Transverse colon (tissue), 4 donors: ENCODE measurements around the gene CIAPIN1.

ENCODE experiments used
- EP300 ChIP-seq: sonication (generic); formaldehyde crosslinking; IDR thresholded peaks from one replicate; pipeline ENCODE4 v1.6.1; 2017; ENCODE audit warnings: antibody characterized with exemption, low read depth
- POLR2A ChIP-seq: fragments of 450-650 bp; IDR thresholded peaks from one replicate; pipeline ENCODE4 v1.6.1; 2016; ENCODE audit warnings: antibody characterized with exemption, mild to moderate bottlenecking, moderate library complexity
- POLR2AphosphoS5 ChIP-seq, 3 donors: sonication (generic); formaldehyde crosslinking; IDR thresholded peaks; one replicate each; pipeline ENCODE4 v1.6.1; 2016; ENCODE audit warnings: antibody characterized with exemption in 3 of 3
- TF ChIP-seq, protein P1 (sequence below), 5 experiments: fragments of 200-600 bp in 3 of 5; fragments of 450-650 bp in 2 of 5; sonication (generic) in 3 of 5; IDR thresholded peaks; 1 replicate in 2 of 5; 2 replicates in 3 of 5; pipeline ENCODE4 v1.5.1; 2016 to 2017; ENCODE audit warnings: antibody characterized with exemption in 5 of 5, inconsistent platforms in 3 of 5, mild to moderate bottlenecking in 2 of 5, moderate library complexity in 1 of 5

DNA sequence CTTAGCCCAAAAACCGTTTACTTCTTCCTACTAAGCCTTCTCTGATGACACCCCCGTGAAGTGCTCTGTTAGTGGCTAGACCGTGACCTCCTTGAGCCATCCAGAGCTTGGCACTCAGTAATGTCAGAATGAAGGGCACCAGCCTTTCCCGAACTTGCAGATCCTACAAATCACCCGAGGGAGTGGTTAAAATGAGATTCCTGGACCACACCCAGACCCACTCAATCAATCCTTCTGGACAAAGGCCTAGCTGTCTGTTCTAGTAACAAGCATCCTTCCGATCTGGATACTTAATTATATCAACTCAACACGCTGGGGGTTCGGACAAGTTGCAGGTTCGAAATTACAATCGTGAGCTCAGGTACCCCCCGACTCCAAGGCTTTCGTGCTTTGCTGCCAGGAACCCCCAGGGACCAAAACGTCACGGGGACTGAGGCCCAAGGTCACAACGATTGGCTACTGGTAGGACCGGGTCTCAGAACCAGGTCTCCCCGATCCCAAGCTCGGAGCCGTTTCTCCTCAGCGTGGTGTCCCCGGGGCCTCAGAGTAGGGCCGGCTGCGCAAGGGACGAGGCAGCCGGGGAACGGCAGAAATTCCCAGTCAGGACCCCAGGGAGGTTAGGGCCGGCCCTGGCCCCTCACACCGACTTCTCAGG is 527 bp downstream of the CIAPIN1 start:
- TF ChIP-seq POLR2A (no peak), EP300 (no peak), POLR2AphosphoS5 (IDR thresholded peaks at IDR 0.05) (no peak)
- TF ChIP-seq, protein P1, sequence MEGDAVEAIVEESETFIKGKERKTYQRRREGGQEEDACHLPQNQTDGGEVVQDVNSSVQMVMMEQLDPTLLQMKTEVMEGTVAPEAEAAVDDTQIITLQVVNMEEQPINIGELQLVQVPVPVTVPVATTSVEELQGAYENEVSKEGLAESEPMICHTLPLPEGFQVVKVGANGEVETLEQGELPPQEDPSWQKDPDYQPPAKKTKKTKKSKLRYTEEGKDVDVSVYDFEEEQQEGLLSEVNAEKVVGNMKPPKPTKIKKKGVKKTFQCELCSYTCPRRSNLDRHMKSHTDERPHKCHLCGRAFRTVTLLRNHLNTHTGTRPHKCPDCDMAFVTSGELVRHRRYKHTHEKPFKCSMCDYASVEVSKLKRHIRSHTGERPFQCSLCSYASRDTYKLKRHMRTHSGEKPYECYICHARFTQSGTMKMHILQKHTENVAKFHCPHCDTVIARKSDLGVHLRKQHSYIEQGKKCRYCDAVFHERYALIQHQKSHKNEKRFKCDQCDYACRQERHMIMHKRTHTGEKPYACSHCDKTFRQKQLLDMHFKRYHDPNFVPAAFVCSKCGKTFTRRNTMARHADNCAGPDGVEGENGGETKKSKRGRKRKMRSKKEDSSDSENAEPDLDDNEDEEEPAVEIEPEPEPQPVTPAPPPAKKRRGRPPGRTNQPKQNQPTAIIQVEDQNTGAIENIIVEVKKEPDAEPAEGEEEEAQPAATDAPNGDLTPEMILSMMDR (IDR thresholded peaks at IDR 0.05) = no peak
